Heart right ventricle (tissue), 16 donors: ENCODE results near the gene UNC5C. TPM values are rescaled to one million over a fixed set of nuclear protein-coding genes. Genes with fewer than 3 reads are reported as not detected.

Experiments used
- ATAC-seq, 8 donors: fragments of 200-7000 bp; cut with Tn5 transposase; one replicate each; pipeline ENCODE4 v1.9.1; 2020; ENCODE audit warnings: mild to moderate bottlenecking in 8 of 8, moderate library complexity in 8 of 8, moderate number of reproducible peaks in 1 of 8
- DNase-seq, 2 donors: peaks; one replicate each; pipeline ENCODE4 v3.0.0-alpha.2; 2020
- H3K27ac ChIP-seq, 10 donors: fragments of 200-600 bp; sonication (generic) in 2 of 10; one replicate each; pipeline versions ENCODE4 v1.5.0 to v1.8.0; 2020 to 2022; ENCODE audit warnings: mild to moderate bottlenecking in 3 of 10
- H3K27me3 ChIP-seq, 7 donors: fragments of 200-600 bp; one replicate each; pipeline ENCODE4 v1.8.0; 2021 to 2022; ENCODE audit warnings: mild to moderate bottlenecking in 2 of 7
- H3K36me3 ChIP-seq, 9 donors: fragments of 200-600 bp; sonication (generic) in 1 of 9; one replicate each; pipeline versions ENCODE4 v1.5.0 to v1.8.0; 2020 to 2022; ENCODE audit warnings: mild to moderate bottlenecking in 2 of 9
- H3K4me1 ChIP-seq, 9 donors: fragments of 200-600 bp; sonication (generic) in 1 of 9; one replicate each; pipeline versions ENCODE4 v1.5.0 to v1.8.0; 2020 to 2022; ENCODE audit warnings: mild to moderate bottlenecking in 4 of 9
- H3K4me3 ChIP-seq, 10 donors: fragments of 200-600 bp; sonication (generic) in 2 of 10; one replicate each; pipeline versions ENCODE4 v1.5.0 to v1.8.0; 2020 to 2022; ENCODE audit warnings: mild to moderate bottlenecking in 7 of 10, moderate library complexity in 2 of 10
- H3K9me3 ChIP-seq, 11 donors: fragments of 200-600 bp in 10 of 11; sonication (generic) in 2 of 11; one replicate each; pipeline versions ENCODE4 v1.5.0 to v1.8.0; 2013 to 2022; ENCODE audit warnings: mild to moderate bottlenecking in 2 of 11, control low read depth in 1 of 11, moderate library complexity in 1 of 11
- WGBS, 2 donors: extraction: QIAGEN DNeasy Blood & Tissue Kit; methylation state at CpG; one replicate each; pipeline ENCODE4 v1.1.7; 2013; ENCODE audit warnings: inconsistent platforms in 1 of 2; 5-methylcytosine and 5-hydroxymethylcytosine counted together
- intact Hi-C, 10 donors: fragments of 100-400 bp; cut with DNase I; formaldehyde crosslinking; loops; one replicate each; pipeline versions ENCODE4 v1.11.1 to v1.14.2; 2022
- polyA plus RNA-seq, 2 donors: library from polyadenylated mRNA; stranded (reverse); fragments of 200-250 nt; gene quantifications; one replicate each; pipeline ENCODE4 v1.2.3, GENCODE V29; 2013
- total RNA-seq, 10 donors: library from RNA; stranded (reverse); fragmentation: NEBNext Ultra II Directional in 3 of 10; extraction: Animal tissue kit (Norgen Biotek cat#: 25700) in 3 of 10; gene quantifications; one replicate each; pipeline versions ENCODE4 v1.2.1 to v1.2.4, GENCODE V29; 2021 to 2023
- TF ChIP-seq, protein P1 (sequence below), 9 donors: fragments of 200-600 bp; sonication (generic) in 2 of 9; IDR thresholded peaks; one replicate each; pipeline versions ENCODE4 v1.5.0 to v1.8.0; 2021 to 2022; ENCODE audit warnings: antibody characterized with exemption in 9 of 9, mild to moderate bottlenecking in 5 of 9, moderate library complexity in 1 of 9
- donor health status: Arrhythmogenic right ventricular cardiomyopathy.
- donor health status: ischemic (EF 13 %, LVEDD 7.1; RV severe dilation, severe dysfunction).
- donor health status: healthy with polysubstance abuse.
- donor health status: DM: no; HTN: yes; CAD: no.
- donor health status: DM: no; HTN: no; CAD: no.
- donor health status: ischemic (EF 25% LVEDD 6.9; RV normal size, moderate dysfunction).
- donor health status: ischemic (EF 25% LVEDD 5.7; RV mildly dilated, moderate dysfunction).
- donor health status: healthy.
- donor health status: DM: yes; HTN: yes; CAD: no.
- donor health status: Ischemic cardiomyopathy.
- donor health status: ischemic (EF 35%, LVEDD 5.7; RV mildly dilated, moderate dysfunction).
- donor health status: nonischemic (EF 11% LVEDD 7.7; RV severe dilation, severe dysfunction).
- donor health status: DM: yes; HTN: yes; CAD: no.
- donor health status: PGD.
- donor health status: ischemic (EF 29% LVEDD 5.4; RV normal size, mild dysfunction).
- donor health status: nonischemic (EF 23%, LVEDD 6.1; RV moderate dilation, normal function).

Gene UNC5C
- total and polyA plus RNA-seq, 12 donors: 0.44 to 3.2 (median 1.5) TPM

DNA sequence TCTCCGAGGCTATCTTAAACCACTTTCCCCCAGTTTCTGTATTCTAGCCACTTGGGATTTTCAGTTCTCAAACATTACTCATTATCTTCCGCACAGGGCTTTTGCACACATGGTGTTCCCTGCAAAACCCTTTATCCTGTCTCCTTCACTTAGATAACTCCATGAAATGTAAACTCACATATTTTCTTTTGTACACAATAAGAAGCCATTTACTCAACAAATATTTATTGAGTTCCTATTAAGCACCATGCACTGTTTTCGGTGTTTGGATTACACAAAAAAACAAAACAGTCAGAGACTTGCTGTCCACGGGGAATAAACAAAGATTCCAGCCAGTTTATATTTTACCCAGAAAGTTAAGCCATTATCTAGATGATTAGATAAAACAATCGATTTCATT is 42.5 kb upstream of the UNC5C start:
- Histone ChIP-seq H3K36me3 (no peaks in the 10 kb centered on the region), H3K4me1 (no peaks in the 10 kb centered on the region), H3K27ac (no peak overlapping the region), H3K9me3 (no peaks in the 10 kb centered on the region), H3K4me3 (no peak overlapping the region), H3K27me3 (no peaks in the 10 kb centered on the region)
- 69 to 72% methylated on average over 5 of the region's 5 CpGs for WGBS, 2 donors
- intact Hi-C loops: no loop called here
- TF ChIP-seq, protein P1, sequence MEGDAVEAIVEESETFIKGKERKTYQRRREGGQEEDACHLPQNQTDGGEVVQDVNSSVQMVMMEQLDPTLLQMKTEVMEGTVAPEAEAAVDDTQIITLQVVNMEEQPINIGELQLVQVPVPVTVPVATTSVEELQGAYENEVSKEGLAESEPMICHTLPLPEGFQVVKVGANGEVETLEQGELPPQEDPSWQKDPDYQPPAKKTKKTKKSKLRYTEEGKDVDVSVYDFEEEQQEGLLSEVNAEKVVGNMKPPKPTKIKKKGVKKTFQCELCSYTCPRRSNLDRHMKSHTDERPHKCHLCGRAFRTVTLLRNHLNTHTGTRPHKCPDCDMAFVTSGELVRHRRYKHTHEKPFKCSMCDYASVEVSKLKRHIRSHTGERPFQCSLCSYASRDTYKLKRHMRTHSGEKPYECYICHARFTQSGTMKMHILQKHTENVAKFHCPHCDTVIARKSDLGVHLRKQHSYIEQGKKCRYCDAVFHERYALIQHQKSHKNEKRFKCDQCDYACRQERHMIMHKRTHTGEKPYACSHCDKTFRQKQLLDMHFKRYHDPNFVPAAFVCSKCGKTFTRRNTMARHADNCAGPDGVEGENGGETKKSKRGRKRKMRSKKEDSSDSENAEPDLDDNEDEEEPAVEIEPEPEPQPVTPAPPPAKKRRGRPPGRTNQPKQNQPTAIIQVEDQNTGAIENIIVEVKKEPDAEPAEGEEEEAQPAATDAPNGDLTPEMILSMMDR (IDR thresholded peaks at IDR 0.05): no peak
- DNase-seq (no peak), ATAC-seq (no peak)

DNA sequence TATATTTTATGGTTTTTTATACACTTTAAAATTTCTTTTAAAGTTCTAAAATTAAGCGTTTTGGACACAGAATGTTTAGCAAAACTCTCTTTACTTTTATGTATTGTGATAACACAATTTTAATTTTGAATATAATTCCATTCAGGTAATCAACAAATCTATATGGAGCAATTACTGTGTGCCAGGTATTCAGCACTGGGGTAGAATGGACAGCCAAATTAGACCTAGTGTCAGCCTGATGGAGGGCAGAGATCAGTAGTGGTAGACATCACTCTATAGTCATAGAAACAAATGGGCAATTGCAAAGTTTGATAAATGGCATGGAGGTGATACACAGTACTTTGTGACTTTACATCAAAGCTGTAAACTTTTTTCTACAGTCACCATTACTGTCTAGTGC is 41.8 kb upstream of the UNC5C start:
- TF ChIP-seq, protein P1 (IDR thresholded peaks at IDR 0.05): no peak
- Histone ChIP-seq H3K9me3 (no peaks in the 10 kb centered on the region), H3K27ac (no peak overlapping the region), H3K4me3 (no peak overlapping the region), H3K27me3 (no peaks in the 10 kb centered on the region), H3K4me1 (no peaks in the 10 kb centered on the region), H3K36me3 (no peaks in the 10 kb centered on the region)
- intact Hi-C loops: no loop called here
- 76 to 87% methylated on average over 1 of the region's 1 CpG for WGBS, 2 donors
- ATAC-seq (no peak), DNase-seq (no peak)

DNA sequence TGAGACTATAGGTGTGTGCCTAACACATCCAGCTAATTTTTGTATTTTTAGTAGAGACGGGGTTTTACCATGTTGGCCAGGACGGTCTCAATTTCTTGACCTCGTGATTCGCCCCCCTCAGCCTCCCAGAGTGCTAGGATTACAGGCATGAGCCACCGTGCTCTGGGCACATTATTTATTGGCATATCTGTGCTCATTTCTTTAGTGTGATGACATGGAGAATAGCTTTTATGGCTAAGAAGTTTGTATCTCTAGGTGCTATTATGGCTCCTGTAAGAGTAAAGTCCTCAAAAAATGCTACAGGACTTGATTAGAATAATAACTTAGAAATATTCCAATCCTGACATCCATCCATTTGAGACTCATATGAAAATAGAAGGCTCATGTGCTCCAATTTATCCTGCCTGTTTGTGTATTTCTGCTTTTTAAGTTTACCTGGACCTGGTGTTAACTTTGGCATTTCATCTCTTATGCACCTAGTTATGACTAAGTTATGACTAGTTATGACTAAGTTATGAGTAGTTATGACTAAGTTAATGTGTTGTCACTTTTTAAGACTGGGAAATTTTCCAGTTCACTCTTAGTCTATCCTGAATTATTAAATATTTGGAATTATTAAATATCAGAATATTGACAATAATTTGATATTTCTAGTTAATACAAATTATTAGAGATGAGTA is 36.4 kb upstream of the UNC5C start:
- H3K27me3 ChIP-seq: no peaks in the 10 kb centered on the region
- DNase-seq (no peak), ATAC-seq (no peak)
- 60 to 62% methylated on average over 5 of the region's 5 CpGs for WGBS, 2 donors
- TF ChIP-seq, protein P1 (IDR thresholded peaks at IDR 0.05): no peak
- peaks cover 0 to 11% (median 0%) of the 10 kb centered on the region in 11 donors for H3K9me3 ChIP-seq
- H3K4me1 ChIP-seq: no peaks in the 10 kb centered on the region
- intact Hi-C loops: no loop called here
- H3K27ac ChIP-seq: no peak overlapping the region
- no peaks in the 10 kb centered on the region for H3K36me3 ChIP-seq
- no peak overlapping the region for H3K4me3 ChIP-seq

DNA sequence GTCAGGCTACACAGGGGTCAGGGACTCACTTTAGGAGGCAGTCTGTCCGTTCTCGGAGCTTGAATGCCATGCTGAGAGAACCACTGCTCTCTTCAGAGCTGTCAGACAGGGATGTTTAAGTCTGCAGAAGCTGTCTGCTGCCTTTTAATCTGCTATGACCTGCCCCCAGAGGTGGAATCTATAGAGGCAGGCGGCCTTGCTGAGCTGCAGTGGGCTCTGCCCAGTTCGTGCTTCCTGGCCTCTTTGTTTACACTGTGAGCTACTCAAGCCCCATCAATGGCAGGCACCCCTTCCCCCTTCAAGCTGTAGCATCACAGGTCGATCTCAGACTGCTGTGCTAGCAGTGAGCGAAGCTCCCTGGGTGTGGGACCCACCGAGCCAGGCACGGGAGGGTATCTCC is 31.5 kb upstream of the UNC5C start:
- no peak overlapping the region for H3K4me3 ChIP-seq
- no peak overlapping the region for H3K27ac ChIP-seq
- DNase-seq (no peak), ATAC-seq (no peak)
- 56 to 61% methylated on average over 8 of the region's 8 CpGs for WGBS, 2 donors
- no peaks in the 10 kb centered on the region for H3K27me3 ChIP-seq
- no peaks in the 10 kb centered on the region for H3K36me3 ChIP-seq
- intact Hi-C loops: no loop called here
- TF ChIP-seq, protein P1 (IDR thresholded peaks at IDR 0.05): no peak
- H3K9me3 ChIP-seq: peaks cover 0 to 56% (median 3%) of the 10 kb centered on the region in 11 donors
- H3K4me1 ChIP-seq: no peaks in the 10 kb centered on the region
